Breast epithelium (tissue), 3 donors: Measurements from ENCODE around the gene MTHFD2L.

Experiments
- POLR2A ChIP-seq: fragments of 450-650 bp; IDR thresholded peaks from one replicate; pipeline ENCODE4 v1.6.1; 2016; ENCODE audit warnings: antibody characterized with exemption, mild to moderate bottlenecking, moderate library complexity
- POLR2AphosphoS5 ChIP-seq, 3 donors: sonication (generic); formaldehyde crosslinking; IDR thresholded peaks; one replicate each; pipeline ENCODE4 v1.6.1; 2017; ENCODE audit warnings: antibody characterized with exemption in 3 of 3
- TF ChIP-seq, protein P1 (sequence below), 3 donors: fragments of 450-650 bp; IDR thresholded peaks; one replicate each; pipeline ENCODE4 v1.5.1; 2016 to 2017; ENCODE audit warnings: antibody characterized with exemption in 3 of 3, mild to moderate bottlenecking in 3 of 3, moderate library complexity in 3 of 3

DNA sequence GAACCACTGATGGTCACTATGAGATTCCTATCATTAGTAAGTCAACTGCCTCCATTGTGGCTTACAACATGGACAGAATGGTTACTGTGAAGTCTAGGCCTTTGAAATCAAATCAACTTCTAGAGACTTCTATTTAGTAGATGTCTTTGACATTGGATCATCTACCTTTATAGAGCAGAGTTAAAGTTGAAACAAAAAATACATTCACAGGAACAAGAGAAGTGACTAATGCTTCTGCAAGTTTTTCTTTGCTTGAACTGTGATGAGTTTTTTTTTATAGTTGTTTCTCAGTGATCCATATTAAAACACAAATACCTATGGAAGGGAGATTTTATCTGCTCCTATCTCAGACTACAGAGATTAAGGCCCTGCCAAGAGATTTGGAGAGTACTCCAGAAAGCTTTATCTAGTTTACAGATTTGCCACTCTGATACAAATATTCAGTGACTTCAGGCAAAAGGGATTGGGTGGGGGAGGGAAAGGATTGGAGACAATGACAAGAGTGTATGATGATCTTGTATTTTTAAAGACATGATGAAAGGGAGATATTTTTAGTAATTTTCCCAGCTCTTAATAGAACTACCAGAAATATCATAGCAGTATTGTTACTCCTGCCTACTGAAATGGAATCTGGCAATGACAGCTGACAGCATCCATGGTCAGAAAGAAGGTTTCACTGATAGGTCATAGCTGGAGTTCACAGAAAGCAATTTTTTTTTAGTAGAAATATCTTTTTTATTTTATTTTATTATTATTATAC is 134.4 kb downstream of the MTHFD2L start:
- TF ChIP-seq, protein P1, sequence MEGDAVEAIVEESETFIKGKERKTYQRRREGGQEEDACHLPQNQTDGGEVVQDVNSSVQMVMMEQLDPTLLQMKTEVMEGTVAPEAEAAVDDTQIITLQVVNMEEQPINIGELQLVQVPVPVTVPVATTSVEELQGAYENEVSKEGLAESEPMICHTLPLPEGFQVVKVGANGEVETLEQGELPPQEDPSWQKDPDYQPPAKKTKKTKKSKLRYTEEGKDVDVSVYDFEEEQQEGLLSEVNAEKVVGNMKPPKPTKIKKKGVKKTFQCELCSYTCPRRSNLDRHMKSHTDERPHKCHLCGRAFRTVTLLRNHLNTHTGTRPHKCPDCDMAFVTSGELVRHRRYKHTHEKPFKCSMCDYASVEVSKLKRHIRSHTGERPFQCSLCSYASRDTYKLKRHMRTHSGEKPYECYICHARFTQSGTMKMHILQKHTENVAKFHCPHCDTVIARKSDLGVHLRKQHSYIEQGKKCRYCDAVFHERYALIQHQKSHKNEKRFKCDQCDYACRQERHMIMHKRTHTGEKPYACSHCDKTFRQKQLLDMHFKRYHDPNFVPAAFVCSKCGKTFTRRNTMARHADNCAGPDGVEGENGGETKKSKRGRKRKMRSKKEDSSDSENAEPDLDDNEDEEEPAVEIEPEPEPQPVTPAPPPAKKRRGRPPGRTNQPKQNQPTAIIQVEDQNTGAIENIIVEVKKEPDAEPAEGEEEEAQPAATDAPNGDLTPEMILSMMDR (IDR thresholded peaks at IDR 0.05): no peak
- TF ChIP-seq POLR2AphosphoS5 (IDR thresholded peaks at IDR 0.05) (no peak), POLR2A (no peak)
